HUES48 (cell line): ENCODE data around the gene ARMCX5.

ENCODE experiments used
- H3K27ac ChIP-seq: one replicate; pipeline ENCODE4 v1.7.0; 2013; ENCODE audit warnings: low read depth, low read length, inconsistent platforms
- H3K27me3 ChIP-seq: 2 replicates; pipeline ENCODE4 v1.6.1; 2013; ENCODE audit warnings: mild to moderate bottlenecking, low read length; ENCODE audit not compliant: control insufficient read depth, insufficient read depth
- H3K36me3 ChIP-seq: 2 replicates; pipeline ENCODE4 v1.6.1; 2013; ENCODE audit warnings: low read length; ENCODE audit not compliant: control insufficient read depth, insufficient read depth
- H3K4me1 ChIP-seq: 2 replicates; pipeline ENCODE4 v1.6.1; 2013; ENCODE audit warnings: mild to moderate bottlenecking, low read length; ENCODE audit not compliant: control insufficient read depth, insufficient read depth
- H3K4me3 ChIP-seq: 2 replicates; pipeline ENCODE4 v1.5.1; 2013; ENCODE audit warnings: mild to moderate bottlenecking, low read depth, low read length
- H3K9ac ChIP-seq: 2 replicates; pipeline ENCODE4 v1.6.1; 2013; ENCODE audit warnings: mild to moderate bottlenecking, low read depth, low read length, moderate library complexity
- H3K9me3 ChIP-seq: 2 replicates; pipeline ENCODE4 v1.6.1; 2013; ENCODE audit warnings: low read length; ENCODE audit not compliant: control insufficient read depth, insufficient read depth

ARMCX5 gene

GRCh38 chrX:102599084-102599950, at the start of gene ARMCX5:
Gene ARMCX5, plus strand, starts transcription at chrX:102599515. Its CDS starts 2,627 bp downstream, at chrX:102602142.
- H3K9ac ChIP-seq: peak within 1 kb of the TSS; percentile 81
- H3K4me3 ChIP-seq: peak within 1 kb of the TSS; percentile 78
- H3K27me3 ChIP-seq: no peaks in the 10 kb centered on the region
- H3K36me3 ChIP-seq: peaks cover 14% of the 10 kb centered on the region
- peaks cover 22% of the 10 kb centered on the region for H3K9me3 ChIP-seq
- H3K27ac ChIP-seq: peak within 1 kb of the TSS; percentile 57
- no peaks in the 10 kb centered on the region for H3K4me1 ChIP-seq

GRCh38 chrX:102558607-102559006, 40.7 kb upstream of the ARMCX5 start:
- H3K27me3 ChIP-seq: peaks cover 6% of the 10 kb centered on the region; the same call in 1 of the 2 replicates
- H3K36me3 ChIP-seq: no peaks in the 10 kb centered on the region
- no peak overlapping the region for H3K4me3 ChIP-seq

GRCh38 chrX:102560423-102561068, 38.8 kb upstream of the ARMCX5 start:
- H3K36me3 ChIP-seq: no peaks in the 10 kb centered on the region
- H3K4me1 ChIP-seq: no peaks in the 10 kb centered on the region
- H3K4me3 ChIP-seq: no peak overlapping the region
- 0 out of 2 replicates have a peak, but pooled peaks cover 3% of the 10 kb centered on the region for H3K9me3 ChIP-seq
- peaks cover 6% of the 10 kb centered on the region; the same call in 1 of the 2 replicates for H3K27me3 ChIP-seq
- no peak overlapping the region for H3K9ac ChIP-seq
- H3K27ac ChIP-seq: no peak overlapping the region

More at GRCh38 chrX:102558607-102559006, 40.7 kb upstream of the ARMCX5 start:
- Histone ChIP-seq H3K27ac (no peak overlapping the region), H3K9me3 (0 out of 2 replicates have a peak, but pooled peaks cover 3% of the 10 kb centered on the region), H3K4me1 (no peaks in the 10 kb centered on the region), H3K9ac (no peak overlapping the region)

- Histone ChIP-seq H3K4me1 (no peaks in the 10 kb centered on the region), H3K27me3 (no peaks in the 10 kb centered on the region), H3K4me3 (no peak overlapping the region), H3K9me3 (peaks cover 7% of the 10 kb centered on the region; the same call in 1 of the 2 replicates), H3K27ac (no peak overlapping the region), H3K36me3 (no peaks in the 10 kb centered on the region), H3K9ac (no peak overlapping the region)
Measured at GRCh38 chrX:102580891-102581290, 18.4 kb upstream of the ARMCX5 start.

GRCh38 chrX:102593367-102593766, 5.9 kb upstream of the ARMCX5 start:
- Histone ChIP-seq H3K36me3 (no peaks in the 10 kb centered on the region), H3K4me3 (no peak overlapping the region), H3K9me3 (peaks cover 24% of the 10 kb centered on the region), H3K27ac (no peak overlapping the region), H3K9ac (no peak overlapping the region), H3K4me1 (no peaks in the 10 kb centered on the region), H3K27me3 (no peaks in the 10 kb centered on the region)

DNA sequence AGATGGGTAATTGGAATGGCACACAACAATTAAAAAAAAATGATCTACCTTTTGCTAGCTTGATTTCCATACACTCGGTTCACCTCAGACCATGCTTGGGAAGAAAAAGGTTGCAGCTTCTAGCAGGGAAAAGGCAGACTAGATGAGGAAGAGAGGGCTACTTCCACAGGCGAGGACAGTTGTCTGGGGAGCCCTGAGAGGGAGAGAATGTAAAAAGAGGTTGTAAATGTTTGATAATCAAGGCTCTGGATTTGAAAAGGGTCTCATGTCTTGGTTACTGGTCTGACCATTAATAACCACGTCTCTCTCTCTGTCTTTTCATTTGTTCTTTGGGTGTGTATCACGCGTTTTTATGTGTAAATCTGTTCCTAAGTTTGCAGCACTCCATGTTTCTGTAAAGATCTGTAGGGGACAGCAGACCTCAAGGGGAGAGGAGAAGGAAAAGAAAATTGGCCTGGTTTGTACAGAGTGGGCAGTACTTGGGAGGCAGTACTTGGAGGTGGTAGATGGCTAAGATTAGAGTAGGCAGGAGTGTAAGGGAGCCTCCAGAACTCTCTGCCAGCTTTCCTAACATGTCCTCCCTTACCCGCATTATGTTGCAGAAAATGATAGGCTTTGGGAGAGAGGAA, 750 bp downstream of the ARMCX5 start:
- no peaks in the 10 kb centered on the region for H3K4me1 ChIP-seq
- H3K9me3 ChIP-seq: peaks cover 18% of the 10 kb centered on the region
- H3K4me3 ChIP-seq: peak overlapping the region; percentile 78
- H3K9ac ChIP-seq: peak overlapping the region; percentile 81
- H3K36me3 ChIP-seq: peaks cover 14% of the 10 kb centered on the region
- H3K27ac ChIP-seq: peak overlapping the region; percentile 45
- no peaks in the 10 kb centered on the region for H3K27me3 ChIP-seq

- no peaks in the 10 kb centered on the region for H3K27me3 ChIP-seq
- peaks cover 21% of the 10 kb centered on the region for H3K36me3 ChIP-seq
- H3K9me3 ChIP-seq: peaks cover 30% of the 10 kb centered on the region
- H3K9ac ChIP-seq: no peak overlapping the region
- no peak overlapping the region for H3K4me3 ChIP-seq
- H3K4me1 ChIP-seq: no peaks in the 10 kb centered on the region
- peak overlapping the region; percentile 1 for H3K27ac ChIP-seq
Measured at GRCh38 chrX:102604327-102604726, 5.0 kb downstream of the ARMCX5 start.

DNA sequence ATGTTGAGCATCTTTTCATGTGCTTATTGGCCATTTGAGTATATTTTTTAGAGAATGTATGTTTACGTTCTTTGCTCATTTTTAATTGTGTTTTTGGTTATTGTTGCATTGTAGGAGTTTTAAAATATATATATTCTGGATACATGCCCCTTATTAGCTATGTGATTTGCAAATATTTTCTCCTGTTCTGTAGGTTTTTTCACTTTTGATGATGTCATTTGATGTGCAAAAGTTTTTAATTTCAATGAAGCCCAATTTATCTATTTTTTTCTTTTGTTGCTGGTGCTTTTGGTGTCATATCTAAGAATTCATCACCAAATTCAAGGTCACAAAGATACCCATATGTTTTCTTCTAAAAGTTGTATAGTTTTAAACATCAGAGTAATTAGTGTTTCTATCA, 6.8 kb downstream of the ARMCX5 start:
- Histone ChIP-seq H3K9me3 (peaks cover 38% of the 10 kb centered on the region), H3K9ac (no peak overlapping the region), H3K27ac (no peak overlapping the region), H3K4me3 (no peak overlapping the region), H3K4me1 (no peaks in the 10 kb centered on the region), H3K27me3 (no peaks in the 10 kb centered on the region), H3K36me3 (peaks cover 20% of the 10 kb centered on the region)

DNA sequence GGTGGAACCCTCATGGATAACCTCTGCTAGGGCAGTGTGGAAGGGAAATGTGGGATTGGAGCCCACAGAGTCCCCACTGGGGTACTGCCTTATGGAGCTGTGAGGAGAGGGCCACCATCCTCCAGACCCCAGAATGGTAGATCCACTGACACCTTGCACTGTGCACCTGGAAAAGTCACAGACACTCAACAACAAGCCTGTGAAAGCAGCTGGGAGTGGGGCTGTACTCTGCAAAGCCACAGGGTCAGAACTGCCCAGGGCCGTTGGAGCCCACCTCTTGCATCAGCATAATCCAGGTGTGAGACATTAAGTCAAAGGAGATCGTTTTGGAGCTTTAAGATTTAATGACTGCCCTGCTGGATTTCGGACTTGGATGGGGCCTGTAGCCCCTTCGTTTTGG, 11.6 kb downstream of the ARMCX5 start:
- Histone ChIP-seq H3K27ac (no peak overlapping the region), H3K4me1 (no peaks in the 10 kb centered on the region), H3K27me3 (no peaks in the 10 kb centered on the region), H3K9ac (no peak overlapping the region), H3K36me3 (0 out of 2 replicates have a peak, but pooled peaks cover 2% of the 10 kb centered on the region), H3K4me3 (no peak overlapping the region), H3K9me3 (peaks cover 37% of the 10 kb centered on the region)

GRCh38 chrX:102624105-102624504, 24.8 kb downstream of the ARMCX5 start:
- no peak overlapping the region for H3K4me3 ChIP-seq
- H3K36me3 ChIP-seq: no peaks in the 10 kb centered on the region
- no peak overlapping the region for H3K9ac ChIP-seq
- H3K27ac ChIP-seq: no peak overlapping the region
- peaks cover 22% of the 10 kb centered on the region for H3K9me3 ChIP-seq
- H3K27me3 ChIP-seq: no peaks in the 10 kb centered on the region
- no peaks in the 10 kb centered on the region for H3K4me1 ChIP-seq
